Measurements from ENCODE around the gene TMEM266. TPM values are rescaled to one million over a fixed set of nuclear protein-coding genes. Genes with fewer than 3 reads are reported as not detected.

Gene TMEM266
- polyA plus RNA-seq, 3 donors = not detected

- no peaks in the 10 kb centered on the region for H4K20me1 ChIP-seq (ENCODE audit: insufficient read depth, low read length)
- Mint-ChIP-seq H3K27me3 (ENCODE audit: low read depth in 3 of 3) (peaks cover 0 to 11% (median 7%) of the 10 kb centered on the region in 3 donors), H3K27ac (no peak overlapping the region), H3K4me3 (no peak overlapping the region), H3K4me1 (no peaks in the 10 kb centered on the region), H3K36me3 (no peaks in the 10 kb centered on the region), H3K9me3 (peaks cover 0 to 2% (median 0%) of the 10 kb centered on the region in 7 donors)
- H3K4me1 ChIP-seq (ENCODE audit: control insufficient read depth in 1 of 2, insufficient read depth in 2 of 2, low read length in 2 of 2) = no peaks in the 10 kb centered on the region
- no peaks in the 10 kb centered on the region for H3K9me3 ChIP-seq (replicated peaks in 1 of 2; ENCODE audit: control insufficient read depth in 1 of 2, insufficient read depth in 1 of 2, low read length in 2 of 2)
- intact Hi-C loops (cut with micrococcal nuclease) = no loop called here
- H3K36me3 ChIP-seq (replicated peaks in 1 of 2; ENCODE audit: control insufficient read depth in 1 of 2, insufficient read depth in 2 of 2, low read length in 2 of 2) = no peaks in the 10 kb centered on the region
- no peaks in the 10 kb centered on the region for H3K79me2 ChIP-seq (ENCODE audit: insufficient read depth, low read length)
- H3K27ac ChIP-seq (ENCODE audit: low read depth in 1 of 2, low read length in 2 of 2) = no peak overlapping the region
- H3K27me3 ChIP-seq (ENCODE audit: control insufficient read depth in 2 of 2, insufficient read depth in 2 of 2, low read length in 2 of 2) = no peaks in the 10 kb centered on the region
- no peak for DNase-seq
- WGBS (ENCODE audit: insufficient coverage) = no CpG with 5 or more reads among the region's 3 CpGs
- TF ChIP-seq CTCF (IDR thresholded peaks at IDR 0.05) = no peak
- H3K4me2 ChIP-seq (replicated peaks; ENCODE audit: extremely low read depth, low read length, poor library complexity, severe bottlenecking) = no peak overlapping the region
- no peak overlapping the region for H3K4me3 ChIP-seq (replicated peaks in 1 of 3; ENCODE audit: low read depth in 2 of 3, low read length in 3 of 3)
- no peak overlapping the region for H2AFZ ChIP-seq (ENCODE audit: insufficient read depth, low read depth, low read length, poor library complexity, severe bottlenecking)
- H3K9ac ChIP-seq (ENCODE audit: insufficient read depth, low read length, poor library complexity, severe bottlenecking) = no peak overlapping the region
Observed at GRCh38 chr15:76105391-76105790, 45.6 kb downstream of the TMEM266 start.

DNA sequence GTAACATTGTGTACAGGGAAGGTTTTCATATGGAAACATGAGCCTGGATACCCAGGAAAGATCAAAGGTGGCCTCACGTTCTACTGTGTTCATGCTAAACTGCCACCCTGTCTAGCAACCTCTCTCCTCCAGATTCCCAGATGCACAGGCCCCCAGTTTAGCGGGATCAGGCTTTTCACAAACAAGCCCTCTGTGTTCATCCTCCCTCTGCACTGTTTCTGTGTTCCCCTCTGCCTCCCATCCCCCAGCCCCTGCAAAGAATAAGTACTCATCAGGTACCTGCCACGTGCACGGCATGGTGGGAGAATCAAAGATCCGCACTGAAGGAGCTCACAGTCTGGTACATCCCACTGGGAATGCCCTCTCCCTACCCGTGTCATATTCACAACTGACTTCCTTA is 46.1 kb downstream of the TMEM266 start:
- no peak for TF ChIP-seq CTCF (IDR thresholded peaks at IDR 0.05)
- no peak for DNase-seq
- no peaks in the 10 kb centered on the region for H3K79me2 ChIP-seq (ENCODE audit: insufficient read depth, low read length)
- Mint-ChIP-seq H3K4me3 (no peak overlapping the region), H3K9me3 (peaks cover 0 to 2% (median 0%) of the 10 kb centered on the region in 7 donors), H3K36me3 (no peaks in the 10 kb centered on the region), H3K4me1 (no peaks in the 10 kb centered on the region), H3K27me3 (ENCODE audit: low read depth in 3 of 3) (peaks cover 0 to 11% (median 7%) of the 10 kb centered on the region in 3 donors), H3K27ac (no peak overlapping the region)
- no peak overlapping the region for H3K9ac ChIP-seq (ENCODE audit: insufficient read depth, low read length, poor library complexity, severe bottlenecking)
- H3K4me2 ChIP-seq (replicated peaks; ENCODE audit: extremely low read depth, low read length, poor library complexity, severe bottlenecking) = no peak overlapping the region
- H3K27ac ChIP-seq (ENCODE audit: low read depth in 1 of 2, low read length in 2 of 2) = no peak overlapping the region
- no peaks in the 10 kb centered on the region for H4K20me1 ChIP-seq (ENCODE audit: insufficient read depth, low read length)
- H3K4me3 ChIP-seq (replicated peaks in 1 of 3; ENCODE audit: low read depth in 2 of 3, low read length in 3 of 3) = no peak overlapping the region
- intact Hi-C loops (cut with micrococcal nuclease) = no loop called here
- H3K27me3 ChIP-seq (ENCODE audit: control insufficient read depth in 2 of 2, insufficient read depth in 2 of 2, low read length in 2 of 2) = no peaks in the 10 kb centered on the region
- H3K36me3 ChIP-seq (replicated peaks in 1 of 2; ENCODE audit: control insufficient read depth in 1 of 2, insufficient read depth in 2 of 2, low read length in 2 of 2) = no peaks in the 10 kb centered on the region
- no peaks in the 10 kb centered on the region for H3K9me3 ChIP-seq (replicated peaks in 1 of 2; ENCODE audit: control insufficient read depth in 1 of 2, insufficient read depth in 1 of 2, low read length in 2 of 2)
- H2AFZ ChIP-seq (ENCODE audit: insufficient read depth, low read depth, low read length, poor library complexity, severe bottlenecking) = no peak overlapping the region
- H3K4me1 ChIP-seq (ENCODE audit: control insufficient read depth in 1 of 2, insufficient read depth in 2 of 2, low read length in 2 of 2) = no peaks in the 10 kb centered on the region
- WGBS (ENCODE audit: insufficient coverage) = 100% methylated on average over 4 of the region's 6 CpGs

Data from CD14-positive monocyte (primary cell).